NCI-H82 (cell line): ENCODE data around the gene MTFR1L.

ENCODE experiments used
- DNase-seq: peaks from one replicate; lab custom pipeline; 2025; lab: John Stamatoyannopoulos, UW

Gene MTFR1L

DNA sequence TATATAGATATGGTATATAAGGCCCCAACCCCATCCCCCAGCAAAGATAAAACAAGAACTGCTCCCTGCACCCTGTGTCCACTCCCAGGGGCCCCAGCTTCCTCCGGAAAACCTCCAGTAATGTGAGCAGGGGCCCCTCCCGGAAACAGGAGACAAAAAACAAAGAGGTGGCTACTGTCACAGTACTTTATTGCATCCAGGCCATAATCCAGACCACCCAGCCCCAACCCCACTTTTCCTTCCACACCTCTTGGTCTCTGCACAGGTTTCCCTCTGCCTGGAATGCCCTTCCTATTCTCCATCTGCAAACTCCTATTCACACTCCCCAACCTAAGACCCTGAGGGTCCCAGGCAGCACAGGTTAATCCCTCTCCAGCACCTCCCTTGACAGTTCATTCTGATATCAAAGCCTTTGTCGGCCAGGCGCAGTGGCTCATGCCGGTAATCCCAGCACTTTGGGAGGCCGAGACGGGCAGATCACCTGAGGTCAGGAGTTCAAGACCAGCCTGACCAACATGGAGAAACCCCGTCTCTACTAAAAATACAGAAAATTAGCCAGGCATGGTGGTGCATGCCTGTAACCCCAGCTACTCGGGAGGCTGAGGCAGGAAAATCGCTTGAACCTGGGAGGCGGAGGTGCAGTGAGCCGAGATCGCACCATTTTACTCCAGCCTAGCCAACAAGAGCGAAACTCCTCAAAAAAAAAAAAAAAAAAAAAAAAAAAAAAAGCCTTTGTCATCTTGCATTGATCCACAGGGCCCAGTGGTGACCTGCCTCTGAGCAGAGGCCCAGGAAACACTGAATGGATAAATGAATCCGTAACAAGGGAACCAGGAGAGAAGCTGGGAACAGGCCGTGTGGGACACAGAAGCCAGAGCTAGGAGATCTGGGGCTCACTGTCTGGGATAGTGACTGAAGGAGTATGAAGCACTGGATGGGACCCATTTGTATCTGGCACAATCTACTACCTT lies 41.8 kb downstream of the MTFR1L start:
- no peak for DNase-seq

DNA sequence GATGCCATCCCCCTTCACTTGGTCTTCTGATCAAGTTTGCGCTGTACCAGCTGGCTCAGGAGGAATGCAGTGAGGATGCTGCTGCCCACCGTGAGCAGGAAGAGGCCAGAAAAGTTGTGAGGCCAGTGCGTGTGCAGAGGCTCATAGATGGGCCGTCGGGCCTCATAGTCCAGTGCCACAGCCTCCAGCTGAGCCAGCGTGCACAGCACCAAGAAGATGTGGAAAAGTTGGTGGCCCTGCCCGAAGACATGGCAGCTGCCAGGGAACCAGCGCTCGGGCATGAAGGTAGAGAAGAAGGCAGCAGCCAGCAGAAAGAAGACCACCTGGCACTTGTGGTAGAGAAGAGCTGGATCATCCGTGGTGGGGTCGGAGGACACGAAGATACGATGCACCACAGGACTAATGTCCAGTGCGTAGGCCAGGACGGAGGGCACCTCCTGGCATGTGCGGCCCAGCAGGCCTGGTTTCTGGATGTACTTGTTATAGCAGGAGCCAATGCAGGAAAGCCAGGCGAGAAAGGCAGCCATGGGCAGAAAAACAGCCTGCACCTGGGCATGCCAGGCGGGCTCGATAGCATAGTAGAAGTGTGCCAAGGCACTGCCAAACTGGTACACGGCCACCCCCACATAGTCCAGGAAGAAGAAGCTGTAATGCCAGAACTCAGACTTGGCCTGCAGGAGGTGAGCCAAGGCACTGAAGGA lies 43.2 kb downstream of the MTFR1L start:
- no peak for DNase-seq

DNA sequence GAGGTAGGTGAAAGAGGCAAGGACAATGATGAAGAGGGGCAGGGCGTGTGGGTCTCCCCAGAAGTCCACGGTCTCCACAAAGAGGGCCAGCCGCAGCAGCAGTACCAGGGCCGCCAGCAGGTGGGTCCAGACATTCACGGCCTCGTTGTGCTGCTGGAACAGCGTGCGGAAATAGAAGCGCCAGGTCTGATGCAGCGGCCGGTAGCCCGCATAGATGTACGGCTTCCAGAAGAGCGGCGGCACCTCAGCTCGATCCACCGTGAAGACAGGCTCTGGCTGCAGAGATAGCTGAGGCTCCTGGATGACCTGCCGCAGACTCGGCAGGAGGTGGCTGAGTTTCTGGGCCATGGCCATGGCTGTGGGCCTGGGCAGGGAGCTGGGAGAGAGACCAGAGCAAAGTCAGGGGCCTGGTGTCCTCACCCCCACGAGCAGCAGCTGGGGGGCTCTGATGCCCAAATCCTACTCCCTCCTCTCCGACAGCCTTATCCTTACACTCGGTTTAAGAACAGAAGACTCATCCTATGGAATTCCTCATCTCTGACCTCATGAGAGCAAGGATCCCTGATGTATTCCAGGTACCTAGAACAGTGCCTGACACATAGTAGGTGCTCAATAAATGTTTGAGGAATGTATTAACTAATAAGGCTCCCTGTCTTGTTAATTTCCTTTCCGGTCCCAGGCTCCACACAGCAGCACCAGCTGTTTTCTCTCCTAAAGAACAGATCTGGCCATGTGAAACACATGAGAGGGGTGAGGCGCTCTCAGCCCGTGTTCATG lies 43.9 kb downstream of the MTFR1L start:
- DNase-seq: no peak

DNA sequence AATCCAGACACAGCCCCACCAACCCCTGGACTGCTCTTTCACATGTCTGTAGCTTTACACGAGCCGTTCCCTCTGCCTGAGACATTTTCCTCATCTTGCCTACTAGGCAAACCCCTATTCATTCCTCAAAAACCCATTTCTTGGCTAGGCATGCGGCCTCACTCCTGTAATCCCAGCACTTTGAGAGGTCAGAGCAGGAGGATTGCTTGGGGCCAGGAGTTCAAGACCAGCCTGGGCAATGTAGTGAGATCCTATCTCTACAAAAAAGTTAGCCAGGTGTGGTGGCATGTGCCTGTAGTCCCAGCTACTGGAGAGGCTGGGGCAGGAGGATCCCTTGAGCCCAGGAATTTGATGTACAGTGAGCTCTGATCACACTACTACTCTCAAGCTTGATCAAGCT lies 44.7 kb downstream of the MTFR1L start:
- DNase-seq: no peak

DNA sequence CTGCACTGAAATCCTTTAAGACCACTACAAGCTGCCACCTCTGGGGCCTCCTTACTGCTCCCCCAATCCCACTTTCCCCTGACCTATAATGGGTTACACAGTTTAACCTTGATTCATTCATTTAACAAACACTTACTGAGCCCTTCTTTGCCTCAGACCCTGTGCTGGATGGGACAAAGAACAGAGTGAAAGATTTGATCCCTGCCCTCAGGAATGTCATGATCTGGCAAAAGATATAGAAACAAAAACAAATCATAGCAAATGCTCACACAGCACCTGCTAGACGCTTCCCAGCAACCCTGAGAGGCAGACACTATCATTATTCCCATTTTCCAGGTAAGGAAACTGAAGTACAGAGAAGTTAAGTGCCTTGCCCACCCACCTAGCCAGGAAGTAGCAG lies 46.5 kb downstream of the MTFR1L start:
- no peak for DNase-seq

DNA sequence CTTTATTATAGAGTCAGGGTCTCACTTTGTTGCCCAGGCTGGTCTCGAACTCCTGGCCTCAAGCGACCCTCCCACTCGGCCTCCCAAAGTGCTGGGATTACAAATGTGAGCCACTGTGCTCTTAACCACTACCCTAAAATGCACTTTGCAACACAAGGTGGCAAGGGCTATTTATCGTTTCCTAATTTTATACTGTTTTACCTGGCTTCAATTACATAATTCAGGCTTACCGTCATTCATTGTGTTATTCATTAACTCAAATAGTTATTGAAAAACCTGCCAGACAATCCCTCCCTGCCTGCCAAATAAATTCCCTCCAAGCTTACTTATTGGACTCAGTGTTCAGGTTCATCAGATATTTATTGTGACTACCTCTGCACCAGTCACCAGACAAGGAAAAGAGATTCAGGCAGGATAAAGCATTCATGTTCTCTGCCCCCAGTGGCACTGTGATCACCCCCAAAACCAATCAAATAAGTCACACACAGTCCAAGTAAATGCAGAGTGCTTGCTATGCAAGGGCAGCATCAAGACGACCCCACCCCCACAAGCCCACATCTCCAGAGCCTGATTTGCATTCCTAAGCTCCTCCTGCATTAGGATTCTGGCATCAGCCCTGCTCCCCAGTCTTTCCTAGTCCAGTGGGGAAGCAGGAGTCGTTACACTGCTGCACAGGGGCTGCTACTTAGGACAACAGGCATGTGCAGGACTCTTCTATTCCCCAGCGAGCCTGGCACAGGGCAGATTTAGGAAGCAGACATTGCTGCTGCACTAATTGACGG lies 47.6 kb downstream of the MTFR1L start:
- DNase-seq: peak; percentile 62

DNA sequence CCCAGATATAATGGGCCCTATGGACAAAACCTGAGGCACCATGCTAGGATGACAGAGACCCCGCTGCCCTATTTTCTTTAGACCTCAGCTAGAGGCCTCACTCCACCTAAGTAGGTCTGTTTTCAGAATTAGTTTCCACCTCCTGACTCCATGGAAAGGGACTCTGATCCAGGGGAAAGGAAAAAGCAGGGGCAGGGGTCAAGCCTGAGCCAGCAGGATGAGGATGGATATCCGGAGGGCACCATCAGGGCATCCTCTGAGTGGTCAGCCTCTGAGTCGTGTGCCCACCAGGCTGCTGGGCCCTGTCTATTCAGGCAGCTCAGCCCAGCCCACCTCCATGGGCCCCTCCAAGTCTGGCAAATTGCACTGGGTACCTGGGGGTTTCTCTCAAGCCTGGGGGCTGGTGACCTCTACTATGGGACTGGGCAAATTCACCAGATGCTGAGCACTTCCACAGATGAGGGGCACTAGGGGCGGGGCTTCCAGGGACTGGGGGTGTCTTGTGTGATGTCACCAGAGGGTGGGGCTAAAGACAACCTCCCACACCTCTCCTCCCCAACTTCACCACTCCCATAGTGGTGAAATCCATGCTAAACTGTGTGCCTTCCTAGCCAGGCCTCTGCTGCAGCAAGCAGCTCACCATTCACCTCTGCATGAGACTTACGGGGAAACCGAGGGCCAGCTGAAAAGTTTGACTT lies 50.3 kb downstream of the MTFR1L start:
- no peak for DNase-seq

DNA sequence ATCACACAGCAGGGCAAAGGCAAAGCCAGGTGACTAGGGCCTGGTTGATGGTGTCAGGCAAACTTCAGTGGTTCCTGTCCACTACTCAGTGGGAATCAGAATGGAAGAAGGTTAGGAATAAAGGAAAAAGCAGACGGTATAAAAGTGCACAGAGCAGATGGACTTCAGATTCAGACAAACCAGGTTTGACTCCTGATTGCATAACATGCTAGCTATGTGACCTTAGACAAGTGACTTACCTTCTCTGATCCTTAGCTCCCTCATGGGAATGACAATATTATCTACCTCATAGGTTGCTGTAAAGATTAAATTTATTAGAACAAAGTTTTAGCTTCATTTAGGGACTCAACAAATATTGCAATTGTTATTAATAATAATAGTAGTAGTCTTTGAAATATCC lies 50.9 kb downstream of the MTFR1L start:
- DNase-seq: no peak

DNA sequence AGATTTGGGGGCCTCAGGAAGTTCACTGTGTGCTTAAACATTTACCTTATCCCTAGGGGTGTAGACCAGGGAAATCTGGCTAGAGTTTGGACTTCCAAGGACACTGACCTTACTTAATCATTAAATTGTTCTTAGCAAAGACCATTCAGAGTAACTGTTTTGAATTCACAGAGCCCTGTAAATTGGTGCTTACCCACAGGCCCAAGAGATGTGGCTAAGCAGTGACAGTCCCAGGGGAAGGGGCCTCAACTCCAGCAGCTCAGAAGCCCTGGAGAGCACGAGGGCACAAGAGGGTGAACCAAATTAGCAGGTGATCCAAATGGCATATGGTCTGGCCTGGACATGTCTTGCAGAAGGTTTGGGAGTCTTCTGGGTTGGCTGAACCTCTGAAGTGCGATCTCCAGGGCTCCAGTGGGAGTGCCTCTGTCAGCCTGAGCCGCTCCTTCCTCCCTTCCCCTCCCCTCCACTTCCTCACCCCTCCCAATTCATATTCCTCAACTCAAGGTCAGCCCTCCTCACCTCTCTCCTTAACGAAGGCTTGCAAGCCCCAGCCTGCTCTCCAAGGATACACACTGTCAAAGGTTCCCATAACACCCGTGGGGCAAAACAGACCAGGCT lies 51.4 kb downstream of the MTFR1L start:
- peak; percentile 36 for DNase-seq

DNA sequence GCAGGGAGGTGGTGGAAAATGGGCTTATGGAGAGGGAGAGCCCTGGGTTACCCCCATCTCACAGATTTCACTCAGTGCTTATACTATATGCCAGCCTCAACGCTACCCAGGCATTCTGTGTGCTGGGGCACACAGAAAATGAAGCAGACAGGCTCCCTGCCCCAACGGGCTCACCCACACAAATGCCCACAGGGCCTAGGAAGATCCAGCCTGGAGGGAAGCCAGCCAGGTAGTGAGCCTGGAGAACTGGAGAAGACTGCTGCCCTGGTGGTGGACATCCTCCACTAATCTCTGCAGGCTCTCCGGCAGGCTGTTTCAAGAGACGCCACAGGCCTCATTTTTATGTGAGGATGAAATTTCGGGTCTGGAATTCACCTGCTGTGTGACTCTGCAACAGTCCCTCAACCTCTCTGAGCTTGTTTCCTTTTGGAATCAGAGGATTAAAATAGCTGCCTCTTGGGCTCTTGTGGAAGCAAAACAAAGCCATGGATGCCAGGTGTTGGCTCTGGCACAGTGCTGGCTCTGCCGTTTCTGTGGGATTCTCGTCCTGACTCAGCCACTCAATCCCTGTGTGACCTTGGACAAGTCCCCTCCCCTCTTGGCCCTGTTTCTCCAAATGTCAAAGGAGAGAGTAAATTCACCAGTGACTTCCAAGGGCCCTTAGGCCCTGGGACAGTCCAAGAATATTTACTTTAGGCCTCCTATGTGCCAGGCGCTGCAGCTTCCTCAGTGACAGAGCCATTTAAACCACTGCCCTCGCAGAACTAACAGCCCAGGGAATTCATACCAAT lies 52.1 kb downstream of the MTFR1L start:
- DNase-seq: no peak

DNA sequence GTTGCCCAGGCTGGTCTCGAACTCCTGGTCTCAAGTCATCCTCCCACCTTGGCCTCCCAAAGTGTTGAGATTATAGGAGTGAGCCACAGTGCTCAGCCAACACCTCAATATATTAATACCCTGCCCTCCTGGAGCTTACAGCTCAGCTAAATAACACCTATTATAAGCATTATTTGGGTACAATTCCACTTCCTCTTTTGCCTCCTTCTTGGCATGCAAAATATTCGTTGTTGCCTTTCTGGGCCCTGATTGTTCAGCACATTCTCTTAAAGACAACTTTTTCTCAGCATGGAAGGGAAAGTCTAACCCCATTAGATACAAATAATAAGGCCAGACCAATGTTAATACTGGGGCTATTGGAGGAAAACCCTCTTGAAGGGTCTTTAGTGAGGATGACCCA lies 53.0 kb downstream of the MTFR1L start:
- DNase-seq: no peak

DNA sequence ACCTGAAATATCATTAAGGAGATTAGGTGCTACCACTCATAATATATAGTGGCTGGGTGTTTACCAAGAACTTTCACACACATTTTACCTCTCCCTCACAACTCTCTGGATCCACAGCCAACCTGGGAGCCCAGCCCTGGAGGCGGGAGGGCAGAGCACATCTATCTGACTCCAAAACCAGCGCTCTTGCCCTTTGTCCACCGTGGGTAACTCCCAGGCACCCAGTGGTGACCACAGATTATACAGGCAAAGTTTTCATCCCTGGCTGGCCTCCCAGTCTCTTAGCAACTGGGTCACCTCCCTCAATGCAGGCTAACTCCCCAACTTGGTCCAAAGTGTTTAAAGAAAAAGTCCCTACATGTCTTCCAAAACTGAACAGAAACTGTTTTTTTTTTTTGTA lies 53.4 kb downstream of the MTFR1L start:
- DNase-seq: no peak

DNA sequence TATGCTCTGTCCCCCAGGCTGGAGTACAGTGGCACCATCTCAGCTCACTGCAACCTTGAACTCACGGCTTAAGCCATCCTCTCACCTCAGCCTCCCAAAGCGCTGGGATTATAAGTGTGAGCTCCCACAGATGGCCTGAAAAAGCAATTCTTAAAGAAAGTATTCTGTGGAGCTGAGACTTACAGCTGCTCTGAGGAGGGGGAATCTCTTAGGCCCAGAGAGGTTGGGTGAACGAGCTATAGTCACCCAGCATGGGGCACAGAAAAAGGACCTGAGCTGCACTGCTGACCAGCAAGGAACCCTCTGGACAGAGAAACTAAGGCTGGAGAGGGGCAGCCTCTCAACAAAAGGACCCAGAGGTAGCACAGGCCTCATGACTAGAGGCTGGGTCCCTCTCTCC lies 54.5 kb downstream of the MTFR1L start:
- no peak for DNase-seq

DNA sequence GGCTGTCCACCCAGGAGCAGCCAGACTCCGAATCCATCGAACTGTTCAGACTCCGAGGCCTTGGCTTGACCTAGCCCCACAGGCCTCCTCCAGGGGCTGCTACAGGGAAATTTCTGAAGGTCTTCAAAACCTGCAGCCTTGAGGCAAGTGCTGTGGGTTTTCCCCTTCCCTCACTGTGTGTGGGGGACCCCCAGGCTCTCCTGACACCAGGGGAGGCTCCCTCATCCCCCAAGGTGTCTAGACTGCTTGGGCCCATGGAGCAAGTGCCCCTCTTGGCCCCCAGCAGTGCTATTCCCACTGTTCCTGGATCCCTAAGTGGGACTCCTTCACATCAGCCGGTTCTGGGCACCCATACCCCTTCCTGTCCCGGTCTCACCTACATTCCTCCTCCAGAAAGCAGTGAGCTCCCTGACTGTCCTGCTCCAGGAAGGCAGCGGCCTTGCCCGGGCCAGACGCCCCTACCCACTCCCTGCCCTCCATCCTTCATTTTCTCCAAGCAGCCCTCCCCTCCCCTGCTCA lies 54.9 kb downstream of the MTFR1L start:
- DNase-seq: no peak

DNA sequence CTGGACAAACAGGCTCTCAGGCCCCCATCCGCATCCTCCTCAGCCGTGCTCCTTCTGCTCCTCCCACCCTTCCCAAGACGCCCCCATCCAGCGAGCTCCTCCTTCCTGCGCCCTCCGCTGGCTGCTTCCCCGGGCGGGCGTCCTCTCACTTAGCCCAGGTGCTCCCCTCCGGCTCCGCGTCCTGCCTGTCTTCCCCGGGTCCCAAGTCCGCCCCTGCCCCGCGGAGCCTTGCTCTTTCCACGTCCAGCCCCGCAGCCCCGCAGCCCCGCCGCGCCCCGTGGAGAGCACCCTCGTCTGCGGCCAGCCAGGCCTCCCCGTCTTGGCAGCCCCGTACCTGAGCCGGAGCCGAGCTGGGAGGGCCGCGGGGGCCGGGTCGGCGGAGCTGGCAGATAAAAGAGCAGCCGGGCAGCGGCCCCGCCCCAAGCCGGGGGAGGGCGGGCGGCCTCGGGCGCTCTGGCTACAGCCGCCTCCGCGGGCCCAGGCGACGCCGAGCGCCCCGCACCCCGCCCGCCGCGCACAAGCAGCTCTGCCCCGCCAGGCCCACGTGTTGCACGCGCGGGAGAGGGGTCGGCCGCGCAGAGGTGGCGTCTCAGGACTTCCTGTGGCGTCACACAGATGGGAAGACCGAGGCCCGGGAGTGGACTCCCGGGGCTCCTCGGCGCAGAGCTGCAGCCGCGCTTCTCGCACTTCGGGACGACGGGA lies 55.6 kb downstream of the MTFR1L start, which contains the start of gene PAQR7:
PAQR7 (minus strand) TSS at position 555 of the 702 bp plus-strand sequence. CDS start 11,869 bp downstream, outside the sequence.
- DNase-seq: peak; percentile 67

DNA sequence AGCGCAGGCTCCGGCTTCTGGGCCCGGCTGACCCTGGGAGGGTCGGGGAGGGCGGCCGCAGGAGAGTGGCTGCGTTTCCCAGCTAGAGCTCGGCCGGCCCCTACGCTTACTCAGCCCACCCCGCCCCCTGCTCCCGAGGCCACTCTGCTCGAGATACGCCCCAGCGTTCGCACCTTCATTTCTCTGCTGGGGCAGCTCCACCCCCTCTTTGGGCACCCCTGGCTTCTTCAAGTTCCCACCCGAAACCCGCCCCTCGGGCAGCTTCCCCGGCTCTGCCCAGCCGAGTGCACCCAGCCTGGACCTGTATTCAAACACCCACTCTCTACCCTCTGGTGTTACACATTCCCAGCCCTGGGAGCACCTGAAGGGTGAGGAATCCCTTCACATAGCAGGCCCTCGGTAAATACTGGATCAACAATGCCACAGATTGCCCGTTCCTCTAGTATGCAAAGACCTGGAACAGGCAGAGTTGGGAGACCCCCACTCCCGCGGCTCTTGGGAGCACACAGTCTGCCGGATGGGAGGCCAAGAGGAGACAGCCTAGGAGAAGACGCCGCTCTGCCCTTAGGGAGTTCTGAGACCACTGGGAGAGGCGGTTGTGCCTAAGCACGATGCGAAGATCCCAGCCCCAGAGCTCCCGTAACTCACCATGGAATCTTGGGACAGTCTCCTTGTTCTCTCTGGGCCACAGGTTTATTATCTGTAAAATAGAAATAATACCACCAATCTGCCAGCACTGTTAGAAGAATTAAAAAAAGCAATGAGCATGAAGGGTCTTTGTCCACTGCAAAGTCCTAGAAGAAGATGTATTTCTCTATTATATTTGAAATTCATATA lies 56.3 kb downstream of the MTFR1L start:
- no peak for DNase-seq

DNA sequence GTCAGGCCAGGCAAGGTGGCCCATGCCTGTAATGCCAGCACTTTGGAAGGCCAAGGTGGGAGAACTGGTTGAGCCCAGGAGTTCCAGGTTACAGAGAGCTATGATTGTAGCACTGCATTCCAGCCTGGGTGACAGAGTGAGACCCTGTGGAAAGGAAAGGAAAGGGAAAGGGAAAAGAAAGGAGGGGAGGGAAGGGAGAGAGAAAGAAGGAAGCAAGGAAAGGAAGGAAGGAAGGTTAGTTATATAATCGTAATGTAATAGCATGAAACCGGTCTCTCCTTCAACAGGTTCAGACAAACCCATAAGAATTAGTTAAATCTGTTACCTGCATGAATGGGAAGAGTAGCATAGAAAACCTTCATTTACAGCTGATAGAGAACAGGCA lies 56.9 kb downstream of the MTFR1L start:
- no peak for DNase-seq

DNA sequence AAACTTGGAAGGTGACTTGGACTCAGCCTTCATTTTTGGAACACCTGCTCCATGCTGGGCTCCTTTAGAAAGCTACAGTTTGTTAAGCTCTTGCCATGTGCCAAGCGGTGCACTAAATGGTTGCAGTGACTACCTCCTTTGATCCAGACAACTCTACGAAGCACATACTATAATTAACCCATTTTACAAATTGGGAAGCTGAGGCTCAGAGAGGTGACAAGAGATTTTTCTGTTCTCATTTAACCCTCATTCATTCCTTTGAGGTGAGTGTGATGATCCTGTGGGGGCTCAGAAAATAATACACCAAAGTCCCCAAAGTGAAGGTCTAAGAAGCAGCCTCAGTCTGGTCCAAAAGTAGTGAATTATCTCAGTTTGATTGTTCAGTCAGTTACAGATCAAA lies 57.4 kb downstream of the MTFR1L start:
- no peak for DNase-seq
